Measurements from ENCODE around the gene KIAA0232. TPM values are rescaled to one million over a fixed set of nuclear protein-coding genes. Genes with fewer than 3 reads are reported as not detected.
"Not testable (repeated sequence)": the region's sequence is repeated elsewhere in the genome, so short reads cannot be mapped to it uniquely, and the experiment has no call there.

KIAA0232 gene
- total RNA-seq, 2 experiments from 2014 or later = 12.8 to 13.3 TPM

GRCh38 chr4:6825403-6825802 is 42.9 kb downstream of the KIAA0232 start:
- peak; percentile 78 for ATAC-seq
- peaks cover 35% of the 10 kb centered on the region for H3K36me3 Mint-ChIP-seq (ENCODE audit: low read depth)
- ChIA-PET CTCF (interaction anchor here (1.1 to 2.0 kb wide), 3 partner anchors 10 to 48 kb away, joined by 3 to 13 read pairs (median 4); no protein-coding TSS in a partner anchor), POLR2A (no interaction called here)
- peak; percentile 9 for DNase-seq
- no peak overlapping the region for H3K4me3 Mint-ChIP-seq
- H3K4me1 Mint-ChIP-seq (ENCODE audit: low read depth) = peaks cover 41% of the 10 kb centered on the region
- no peaks in the 10 kb centered on the region for H3K27me3 Mint-ChIP-seq
- peaks cover 10% of the 10 kb centered on the region for H3K9me3 Mint-ChIP-seq
- TF ChIP-seq CTCF (IDR thresholded peaks at IDR 0.05) = no peak
- intact Hi-C loops (cut with micrococcal nuclease) = no loop called here
- H3K27ac Mint-ChIP-seq = peak overlapping the region; percentile 70

- DNase-seq (no peak), ATAC-seq (no peak)
- POLR2A ChIA-PET = no interaction called here
- Mint-ChIP-seq H3K27ac (no peak overlapping the region), H3K36me3 (ENCODE audit: low read depth) (peaks cover 37% of the 10 kb centered on the region), H3K4me1 (ENCODE audit: low read depth) (peaks cover 41% of the 10 kb centered on the region), H3K27me3 (no peaks in the 10 kb centered on the region), H3K4me3 (no peak overlapping the region), H3K9me3 (peaks cover 3% of the 10 kb centered on the region)
- intact Hi-C loops (cut with micrococcal nuclease) = no loop called here
- CTCF ChIA-PET = interaction anchor here (2.0 kb wide), 1 partner anchor 46 kb away, joined by 13 read pairs; no protein-coding TSS in a partner anchor
- TF ChIP-seq CTCF (IDR thresholded peaks at IDR 0.05) = no peak
Measured at GRCh38 chr4:6826781-6827508, 44.4 kb downstream of the KIAA0232 start.

- Mint-ChIP-seq H3K4me3 (no peak overlapping the region), H3K27me3 (no peaks in the 10 kb centered on the region), H3K9me3 (no peaks in the 10 kb centered on the region), H3K36me3 (ENCODE audit: low read depth) (peaks cover 37% of the 10 kb centered on the region), H3K27ac (no peak overlapping the region), H3K4me1 (ENCODE audit: low read depth) (peaks cover 42% of the 10 kb centered on the region)
- POLR2A ChIA-PET = no interaction called here
- intact Hi-C loops (cut with micrococcal nuclease) = no loop called here
- ATAC-seq = no peak
- CTCF ChIA-PET = interaction anchor here (2.1 kb wide), 1 partner anchor 45 kb away, joined by 10 read pairs; no protein-coding TSS in a partner anchor
- no peak for DNase-seq
- no peak for TF ChIP-seq CTCF (IDR thresholded peaks at IDR 0.05)
Measured at GRCh38 chr4:6829086-6829485, 46.6 kb downstream of the KIAA0232 start.

GRCh38 chr4:6834867-6835266 is 52.3 kb downstream of the KIAA0232 start:
- ATAC-seq (no peak), DNase-seq (no peak)
- Mint-ChIP-seq H3K9me3 (peaks cover 2% of the 10 kb centered on the region), H3K36me3 (ENCODE audit: low read depth) (peaks cover 33% of the 10 kb centered on the region), H3K4me3 (no peak overlapping the region), H3K27ac (no peak overlapping the region), H3K4me1 (ENCODE audit: low read depth) (peaks cover 7% of the 10 kb centered on the region), H3K27me3 (no peaks in the 10 kb centered on the region)
- POLR2A ChIA-PET = interaction anchor here (1.6 kb wide), 1 partner anchor 25 kb away, joined by 3 read pairs; no protein-coding TSS in a partner anchor
- intact Hi-C loops (cut with micrococcal nuclease) = no loop called here
- CTCF ChIA-PET = interaction anchor here (1.0 kb wide), 1 partner anchor 9 kb away, joined by 3 read pairs; no protein-coding TSS in a partner anchor
- TF ChIP-seq CTCF (IDR thresholded peaks at IDR 0.05) = no peak

GRCh38 chr4:6835616-6836015 is 53.1 kb downstream of the KIAA0232 start:
- H3K4me1 Mint-ChIP-seq (ENCODE audit: low read depth); intact Hi-C loops (cut with micrococcal nuclease); H3K27ac Mint-ChIP-seq; H3K9me3 Mint-ChIP-seq; ATAC-seq; DNase-seq; H3K27me3 Mint-ChIP-seq; H3K4me3 Mint-ChIP-seq: not testable (repeated sequence)
- POLR2A ChIA-PET = interaction anchor here (1.6 kb wide), 1 partner anchor 24 kb away, joined by 3 read pairs; no protein-coding TSS in a partner anchor
- CTCF ChIA-PET = interaction anchor here (1.0 kb wide), 1 partner anchor 10 kb away, joined by 3 read pairs; no protein-coding TSS in a partner anchor
- peaks cover 28% of the 10 kb centered on the region for H3K36me3 Mint-ChIP-seq (ENCODE audit: low read depth)

GRCh38 chr4:6837106-6837505 is 54.6 kb downstream of the KIAA0232 start:
- H3K36me3 Mint-ChIP-seq (ENCODE audit: low read depth) = peaks cover 20% of the 10 kb centered on the region
- H3K27ac Mint-ChIP-seq; H3K4me1 Mint-ChIP-seq (ENCODE audit: low read depth); H3K9me3 Mint-ChIP-seq; DNase-seq; CTCF ChIA-PET; ATAC-seq; H3K27me3 Mint-ChIP-seq; H3K4me3 Mint-ChIP-seq; POLR2A ChIA-PET; intact Hi-C loops (cut with micrococcal nuclease): not testable (repeated sequence)

Data from activated CD8-positive, alpha-beta T cell treated with anti-CD3 and anti-CD28 coated beads for 36 hours (primary cell).